Measurements from ENCODE around the gene RFFL.
A peak's percentile ranks its signal among the peaks of the same experiment; 100 is the strongest.

Gene RFFL

GRCh38 chr17:35087731-35088355 is 24.3 kb upstream of the RFFL start:
- TF ChIP-seq ZFX (IDR thresholded peaks at IDR 0.05) (no peak), CTCF (conservative IDR thresholded peaks at IDR 0.05) (no peak)
- peak overlapping the region; percentile 96 for H3K27ac ChIP-seq

- H3K27ac ChIP-seq: peak overlapping the region; percentile 64
- TF ChIP-seq ZFX (IDR thresholded peaks at IDR 0.05): no peak
- TF ChIP-seq CTCF (conservative IDR thresholded peaks at IDR 0.05): no peak
Observed at GRCh38 chr17:35086931-35087573, 23.5 kb upstream of the RFFL start.

GRCh38 chr17:35086164-35086563 is 22.7 kb upstream of the RFFL start:
- no peak for TF ChIP-seq CTCF (conservative IDR thresholded peaks at IDR 0.05)
- no peak for TF ChIP-seq ZFX (IDR thresholded peaks at IDR 0.05)
- H3K27ac ChIP-seq: no peak overlapping the region

- no peak overlapping the region for H3K27ac ChIP-seq
- TF ChIP-seq ZFX (IDR thresholded peaks at IDR 0.05) (no peak), CTCF (conservative IDR thresholded peaks at IDR 0.05) (no peak)
Observed at GRCh38 chr17:35084987-35085386, 21.5 kb upstream of the RFFL start.

GRCh38 chr17:35083071-35083470 is 19.6 kb upstream of the RFFL start:
- H3K27ac ChIP-seq: no peak overlapping the region

GRCh38 chr17:35082073-35082657 is 18.7 kb upstream of the RFFL start:
- TF ChIP-seq ZFX (IDR thresholded peaks at IDR 0.05): no peak
- TF ChIP-seq CTCF (conservative IDR thresholded peaks at IDR 0.05): no peak
- H3K27ac ChIP-seq: no peak overlapping the region

More at GRCh38 chr17:35083071-35083470, 19.6 kb upstream of the RFFL start:
- TF ChIP-seq ZFX (IDR thresholded peaks at IDR 0.05) (no peak), CTCF (conservative IDR thresholded peaks at IDR 0.05) (no peak)

- no peak for TF ChIP-seq CTCF (conservative IDR thresholded peaks at IDR 0.05)
- no peak for TF ChIP-seq ZFX (IDR thresholded peaks at IDR 0.05)
- H3K27ac ChIP-seq: no peak overlapping the region
Observed at GRCh38 chr17:35081638-35082037, 18.1 kb upstream of the RFFL start.
